ENCODE results near the gene THADA.

THADA gene

DNA sequence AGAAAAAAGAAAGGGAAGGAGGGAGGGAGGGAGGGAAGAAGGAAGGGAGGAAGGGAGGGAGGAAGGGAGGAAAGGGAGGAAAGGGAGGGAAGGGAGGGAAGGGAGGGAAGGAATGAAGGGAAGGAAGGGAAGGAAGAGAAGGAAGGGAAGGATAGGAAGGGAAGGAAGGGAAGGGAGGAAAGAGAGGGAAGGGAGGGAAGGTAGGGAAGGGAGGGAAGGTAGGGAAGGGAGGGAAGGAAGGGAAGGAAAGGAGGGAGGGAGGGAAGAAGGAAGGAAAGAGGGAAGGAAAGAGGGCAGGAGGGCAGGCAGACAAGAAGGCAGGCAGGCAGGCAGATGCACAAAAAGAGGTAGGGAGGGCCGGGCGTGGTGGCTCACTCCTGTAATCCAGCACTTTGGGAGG, 74.9 kb downstream of the THADA start:
- peaks cover 6% of the 10 kb centered on the region; the same call in 1 of the 2 replicates for H3K36me3 ChIP-seq (ENCODE audit: insufficient read depth, low read length)
- no peak overlapping the region for H2AFZ ChIP-seq (ENCODE audit: low read length, unreplicated experiment)
- H3K79me2 ChIP-seq (ENCODE audit: control insufficient read depth, insufficient read depth, low read length, unreplicated experiment): no peaks in the 10 kb centered on the region
- peaks cover 13% of the 10 kb centered on the region for H3K4me1 ChIP-seq (ENCODE audit: control insufficient read depth, insufficient read depth, low read length, unreplicated experiment)
- peak overlapping the region; percentile 94 for H3K27ac ChIP-seq (ENCODE audit: low read depth, low read length)
- no peak overlapping the region for H3K4me3 ChIP-seq (ENCODE audit: low read depth, low read length)
- no peaks in the 10 kb centered on the region for H3K27me3 ChIP-seq (ENCODE audit: insufficient read depth, low read length)

DNA sequence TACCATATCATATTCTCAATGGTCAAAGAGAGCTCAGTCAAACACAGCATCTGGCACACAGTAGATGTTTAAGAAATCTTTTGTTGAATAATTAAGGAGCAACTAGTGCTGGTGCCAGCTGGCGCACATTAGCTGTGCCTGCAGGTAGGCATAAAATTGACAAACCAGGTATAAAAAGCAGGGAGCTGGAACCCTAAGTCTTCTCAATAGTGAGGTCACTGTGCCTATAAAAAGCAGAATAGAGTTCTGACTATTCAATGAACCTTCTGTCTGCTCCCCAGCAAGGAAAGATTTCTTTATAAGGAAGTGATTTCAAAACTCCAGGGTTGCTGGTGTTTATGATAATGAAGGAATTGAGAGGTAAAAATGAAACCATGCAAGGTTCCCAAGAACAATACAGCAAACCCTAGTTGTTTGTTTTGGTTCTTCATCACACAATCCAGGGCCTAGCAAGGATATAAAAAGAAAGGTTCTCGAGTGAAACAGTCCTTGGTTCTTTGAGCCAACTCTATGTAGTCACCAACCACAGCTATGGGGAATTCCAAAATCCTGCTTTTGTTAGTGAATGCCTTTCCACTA, 76.1 kb downstream of the THADA start:
- Histone ChIP-seq H3K36me3 (ENCODE audit: insufficient read depth, low read length) (no peaks in the 10 kb centered on the region; the same call in 1 of the 2 replicates), H3K4me3 (ENCODE audit: low read depth, low read length) (peak overlapping the region; percentile 5; the same call in 1 of the 2 replicates), H3K79me2 (ENCODE audit: control insufficient read depth, insufficient read depth, low read length, unreplicated experiment) (no peaks in the 10 kb centered on the region), H3K4me1 (ENCODE audit: control insufficient read depth, insufficient read depth, low read length, unreplicated experiment) (peaks cover 13% of the 10 kb centered on the region), H3K27me3 (ENCODE audit: insufficient read depth, low read length) (no peaks in the 10 kb centered on the region), H3K27ac (ENCODE audit: low read depth, low read length) (peak overlapping the region; percentile 94), H2AFZ (ENCODE audit: low read length, unreplicated experiment) (no peak overlapping the region)

DNA sequence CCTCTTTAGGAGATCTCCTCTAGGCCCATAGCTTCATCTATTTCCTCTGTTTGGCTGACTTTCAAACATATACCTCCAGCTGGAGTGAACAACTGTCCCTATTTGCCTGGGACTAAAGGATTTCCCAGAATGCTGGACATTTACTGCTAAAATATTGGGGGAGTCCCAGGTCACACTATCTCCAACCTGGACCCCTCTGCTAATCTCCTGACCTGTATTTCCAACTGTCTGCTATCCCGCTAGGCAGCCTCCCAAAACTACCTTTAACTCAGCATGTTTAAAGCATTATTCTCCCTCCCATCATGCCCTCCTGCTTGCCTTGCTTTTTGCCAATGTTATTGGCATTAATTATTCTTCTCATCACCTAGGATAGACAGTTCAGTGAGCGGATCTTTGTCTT, 77.1 kb downstream of the THADA start:
- Histone ChIP-seq H3K27me3 (ENCODE audit: insufficient read depth, low read length) (no peaks in the 10 kb centered on the region), H3K27ac (ENCODE audit: low read depth, low read length) (peak overlapping the region; percentile 94), H3K79me2 (ENCODE audit: control insufficient read depth, insufficient read depth, low read length, unreplicated experiment) (no peaks in the 10 kb centered on the region), H3K4me1 (ENCODE audit: control insufficient read depth, insufficient read depth, low read length, unreplicated experiment) (peaks cover 13% of the 10 kb centered on the region), H3K36me3 (ENCODE audit: insufficient read depth, low read length) (no peaks in the 10 kb centered on the region; the same call in 1 of the 2 replicates), H3K4me3 (ENCODE audit: low read depth, low read length) (no peak overlapping the region), H2AFZ (ENCODE audit: low read length, unreplicated experiment) (no peak overlapping the region)

DNA sequence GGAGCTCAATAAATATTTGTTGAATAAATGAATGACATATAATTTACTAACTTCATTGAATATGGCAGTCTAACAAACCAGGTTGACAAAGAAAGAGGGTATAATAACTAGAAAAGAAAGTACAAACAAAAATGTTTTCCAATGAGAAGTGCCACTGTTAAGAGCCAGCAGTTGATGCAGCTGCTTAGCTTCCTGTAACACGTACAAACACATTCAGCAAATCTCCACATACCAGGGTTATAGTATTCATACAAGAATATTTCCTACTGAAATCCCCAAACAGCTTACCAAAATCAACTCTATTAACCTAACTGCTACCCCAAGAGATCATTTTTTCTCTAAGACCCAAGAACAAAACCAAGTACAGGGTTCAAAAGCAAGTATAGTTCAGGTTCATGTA, 77.7 kb downstream of the THADA start:
- Histone ChIP-seq H3K79me2 (ENCODE audit: control insufficient read depth, insufficient read depth, low read length, unreplicated experiment) (no peaks in the 10 kb centered on the region), H3K4me1 (ENCODE audit: control insufficient read depth, insufficient read depth, low read length, unreplicated experiment) (peaks cover 13% of the 10 kb centered on the region), H3K4me3 (ENCODE audit: low read depth, low read length) (no peak overlapping the region), H3K27me3 (ENCODE audit: insufficient read depth, low read length) (no peaks in the 10 kb centered on the region), H3K27ac (ENCODE audit: low read depth, low read length) (peak overlapping the region; percentile 94), H2AFZ (ENCODE audit: low read length, unreplicated experiment) (no peak overlapping the region), H3K36me3 (ENCODE audit: insufficient read depth, low read length) (peaks cover under 1% of the 10 kb centered on the region; the same call in 1 of the 2 replicates)

DNA sequence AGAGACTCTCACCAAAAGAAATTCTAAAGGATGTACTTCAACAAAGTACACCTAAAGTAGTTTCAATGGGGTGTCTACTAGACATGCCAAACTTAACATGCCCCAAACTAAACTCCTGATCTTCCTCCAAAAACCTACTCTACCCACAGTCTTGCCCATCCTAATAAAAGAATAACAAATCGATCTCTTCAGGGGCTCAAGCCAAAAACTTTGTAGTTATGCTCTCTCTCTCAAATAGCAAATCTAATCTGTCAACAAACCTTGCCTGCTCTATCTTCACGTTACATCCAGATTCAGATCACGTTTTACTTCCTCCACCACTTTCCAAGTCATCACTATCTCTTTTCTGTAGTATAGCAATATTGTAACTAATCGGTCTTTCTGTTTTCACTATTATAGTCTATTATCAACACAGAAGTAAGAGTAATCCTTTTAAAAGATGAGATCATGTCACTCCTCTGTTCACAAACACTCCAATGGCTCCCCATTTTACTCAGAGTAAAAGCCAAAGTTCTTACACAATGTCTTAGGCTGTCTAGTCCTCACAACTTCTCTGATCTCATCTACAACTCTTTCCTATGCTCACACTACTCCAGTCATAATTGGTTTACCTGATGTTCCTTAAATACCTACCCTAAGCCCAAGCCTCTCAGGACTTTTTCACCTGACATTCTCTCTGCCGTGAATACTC, 79.9 kb downstream of the THADA start:
- H3K79me2 ChIP-seq (ENCODE audit: control insufficient read depth, insufficient read depth, low read length, unreplicated experiment): no peaks in the 10 kb centered on the region
- no peak overlapping the region for H3K27ac ChIP-seq (ENCODE audit: low read depth, low read length)
- H3K4me1 ChIP-seq (ENCODE audit: control insufficient read depth, insufficient read depth, low read length, unreplicated experiment): peaks cover 13% of the 10 kb centered on the region
- no peak overlapping the region for H3K4me3 ChIP-seq (ENCODE audit: low read depth, low read length)
- no peak overlapping the region for H2AFZ ChIP-seq (ENCODE audit: low read length, unreplicated experiment)
- no peaks in the 10 kb centered on the region for H3K27me3 ChIP-seq (ENCODE audit: insufficient read depth, low read length)
- H3K36me3 ChIP-seq (ENCODE audit: insufficient read depth, low read length): 0 out of 2 replicates have a peak, but pooled peaks cover 10% of the 10 kb centered on the region

DNA sequence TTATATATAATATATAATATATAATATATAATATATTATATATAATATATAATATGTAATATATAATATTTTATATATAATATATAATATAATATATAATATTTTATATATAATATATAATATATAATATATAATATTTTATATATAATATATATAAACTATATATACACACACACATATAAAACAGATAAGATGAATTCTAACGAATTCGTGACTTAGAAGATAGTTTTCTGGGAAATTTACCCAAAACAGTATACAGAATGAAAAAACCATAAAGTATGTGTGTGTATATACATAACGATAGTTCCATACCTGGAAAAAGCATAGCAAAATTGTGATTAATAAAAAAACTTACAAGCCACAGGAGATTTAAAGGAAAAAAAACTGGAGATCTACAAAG, 80.6 kb downstream of the THADA start:
- H3K27ac ChIP-seq (ENCODE audit: low read depth, low read length): no peak overlapping the region
- no peaks in the 10 kb centered on the region for H3K79me2 ChIP-seq (ENCODE audit: control insufficient read depth, insufficient read depth, low read length, unreplicated experiment)
- H2AFZ ChIP-seq (ENCODE audit: low read length, unreplicated experiment): no peak overlapping the region
- 0 out of 2 replicates have a peak, but pooled peaks cover 10% of the 10 kb centered on the region for H3K36me3 ChIP-seq (ENCODE audit: insufficient read depth, low read length)
- no peak overlapping the region for H3K4me3 ChIP-seq (ENCODE audit: low read depth, low read length)
- peaks cover 10% of the 10 kb centered on the region for H3K4me1 ChIP-seq (ENCODE audit: control insufficient read depth, insufficient read depth, low read length, unreplicated experiment)
- no peaks in the 10 kb centered on the region for H3K27me3 ChIP-seq (ENCODE audit: insufficient read depth, low read length)

DNA sequence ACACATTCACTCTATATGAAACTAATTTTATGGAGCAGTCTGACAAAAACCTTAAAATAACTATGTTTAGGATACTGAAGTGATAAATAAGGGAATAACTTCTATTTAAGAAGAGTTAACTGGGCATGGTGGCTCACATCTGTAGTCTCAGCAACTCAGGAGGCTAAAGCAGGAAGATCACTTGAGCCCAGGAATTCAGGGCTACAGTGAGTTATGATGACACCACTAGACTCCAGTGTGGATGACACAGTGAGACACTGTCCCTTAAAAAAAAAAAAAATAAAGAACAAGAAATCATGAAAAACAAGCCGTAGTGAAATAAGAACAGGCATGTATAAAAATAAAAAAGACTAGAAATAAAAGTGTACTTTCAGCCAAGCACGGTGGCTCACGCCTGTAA, 82.0 kb downstream of the THADA start:
- no peak overlapping the region for H2AFZ ChIP-seq (ENCODE audit: low read length, unreplicated experiment)
- H3K27me3 ChIP-seq (ENCODE audit: insufficient read depth, low read length): no peaks in the 10 kb centered on the region
- 0 out of 2 replicates have a peak, but pooled peaks cover 10% of the 10 kb centered on the region for H3K36me3 ChIP-seq (ENCODE audit: insufficient read depth, low read length)
- no peaks in the 10 kb centered on the region for H3K4me1 ChIP-seq (ENCODE audit: control insufficient read depth, insufficient read depth, low read length, unreplicated experiment)
- H3K4me3 ChIP-seq (ENCODE audit: low read depth, low read length): no peak overlapping the region
- H3K79me2 ChIP-seq (ENCODE audit: control insufficient read depth, insufficient read depth, low read length, unreplicated experiment): no peaks in the 10 kb centered on the region
- no peak overlapping the region for H3K27ac ChIP-seq (ENCODE audit: low read depth, low read length)

DNA sequence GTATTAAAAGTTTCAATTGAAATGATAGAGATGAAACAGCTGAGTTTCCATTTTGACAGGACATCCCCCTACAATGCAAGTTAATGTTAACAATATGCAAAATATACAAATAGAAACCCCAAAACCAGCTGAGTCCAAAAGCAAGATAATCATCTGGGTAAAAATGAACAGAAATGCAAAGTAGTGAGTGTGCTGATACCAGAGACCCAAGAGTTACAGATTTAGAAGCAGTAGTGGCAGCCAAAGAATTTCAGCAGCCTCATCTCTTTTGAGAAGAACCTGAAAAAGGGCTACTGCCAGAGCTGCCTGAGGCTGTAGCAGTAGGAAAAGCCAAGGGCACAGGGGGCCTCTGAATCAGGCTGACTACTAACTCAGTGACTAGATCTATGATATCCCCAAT, 82.6 kb downstream of the THADA start:
- Histone ChIP-seq H3K4me3 (ENCODE audit: low read depth, low read length) (no peak overlapping the region), H3K79me2 (ENCODE audit: control insufficient read depth, insufficient read depth, low read length, unreplicated experiment) (no peaks in the 10 kb centered on the region), H3K27me3 (ENCODE audit: insufficient read depth, low read length) (no peaks in the 10 kb centered on the region), H3K4me1 (ENCODE audit: control insufficient read depth, insufficient read depth, low read length, unreplicated experiment) (no peaks in the 10 kb centered on the region), H3K27ac (ENCODE audit: low read depth, low read length) (no peak overlapping the region), H2AFZ (ENCODE audit: low read length, unreplicated experiment) (no peak overlapping the region), H3K36me3 (ENCODE audit: insufficient read depth, low read length) (0 out of 2 replicates have a peak, but pooled peaks cover 10% of the 10 kb centered on the region)

DNA sequence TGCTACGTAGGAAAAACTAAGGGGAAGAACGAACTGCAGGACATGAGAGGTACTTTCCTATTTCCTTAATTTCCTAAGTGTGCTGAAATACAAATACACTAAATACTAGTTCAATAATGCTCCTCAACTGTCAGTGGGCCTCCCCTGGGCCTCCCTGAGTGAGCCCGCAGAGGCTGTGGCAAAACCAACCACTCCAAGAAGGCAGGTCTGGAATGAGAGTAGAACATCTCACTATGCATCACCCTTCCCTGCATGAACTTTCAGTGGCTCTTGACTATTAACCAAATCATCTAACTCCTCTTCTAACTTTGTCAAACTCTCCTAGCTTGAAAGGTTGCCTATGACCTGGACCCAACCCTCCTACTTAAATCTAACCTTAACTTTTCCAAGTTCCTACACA, 84.6 kb downstream of the THADA start:
- Histone ChIP-seq H2AFZ (ENCODE audit: low read length, unreplicated experiment) (no peak overlapping the region), H3K36me3 (ENCODE audit: insufficient read depth, low read length) (0 out of 2 replicates have a peak, but pooled peaks cover 12% of the 10 kb centered on the region), H3K79me2 (ENCODE audit: control insufficient read depth, insufficient read depth, low read length, unreplicated experiment) (no peaks in the 10 kb centered on the region), H3K27me3 (ENCODE audit: insufficient read depth, low read length) (no peaks in the 10 kb centered on the region), H3K4me3 (ENCODE audit: low read depth, low read length) (no peak overlapping the region), H3K4me1 (ENCODE audit: control insufficient read depth, insufficient read depth, low read length, unreplicated experiment) (peaks cover 3% of the 10 kb centered on the region), H3K27ac (ENCODE audit: low read depth, low read length) (no peak overlapping the region)

DNA sequence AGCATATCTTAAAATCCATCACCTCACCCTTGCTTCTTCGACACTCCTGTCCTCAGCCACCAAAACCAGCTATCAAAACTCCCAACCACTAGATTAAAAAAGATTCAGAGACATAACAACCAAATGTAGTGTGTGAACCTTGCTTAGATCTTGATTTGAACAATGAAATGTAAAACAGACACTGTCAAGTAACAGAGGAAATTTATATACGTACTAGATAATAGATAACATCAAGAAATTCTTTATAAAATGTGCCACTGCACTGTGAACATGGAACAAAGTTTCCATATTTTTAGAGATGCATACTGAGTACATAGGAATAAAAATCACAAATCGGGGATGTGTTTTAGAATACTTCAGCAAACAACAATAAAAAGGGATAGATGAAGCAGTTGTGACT, 86.0 kb downstream of the THADA start:
- H3K27me3 ChIP-seq (ENCODE audit: insufficient read depth, low read length): no peaks in the 10 kb centered on the region
- no peak overlapping the region for H3K27ac ChIP-seq (ENCODE audit: low read depth, low read length)
- H3K4me3 ChIP-seq (ENCODE audit: low read depth, low read length): no peak overlapping the region
- H3K4me1 ChIP-seq (ENCODE audit: control insufficient read depth, insufficient read depth, low read length, unreplicated experiment): peaks cover 3% of the 10 kb centered on the region
- H3K79me2 ChIP-seq (ENCODE audit: control insufficient read depth, insufficient read depth, low read length, unreplicated experiment): no peaks in the 10 kb centered on the region
- no peak overlapping the region for H2AFZ ChIP-seq (ENCODE audit: low read length, unreplicated experiment)
- H3K36me3 ChIP-seq (ENCODE audit: insufficient read depth, low read length): 0 out of 2 replicates have a peak, but pooled peaks cover 12% of the 10 kb centered on the region

DNA sequence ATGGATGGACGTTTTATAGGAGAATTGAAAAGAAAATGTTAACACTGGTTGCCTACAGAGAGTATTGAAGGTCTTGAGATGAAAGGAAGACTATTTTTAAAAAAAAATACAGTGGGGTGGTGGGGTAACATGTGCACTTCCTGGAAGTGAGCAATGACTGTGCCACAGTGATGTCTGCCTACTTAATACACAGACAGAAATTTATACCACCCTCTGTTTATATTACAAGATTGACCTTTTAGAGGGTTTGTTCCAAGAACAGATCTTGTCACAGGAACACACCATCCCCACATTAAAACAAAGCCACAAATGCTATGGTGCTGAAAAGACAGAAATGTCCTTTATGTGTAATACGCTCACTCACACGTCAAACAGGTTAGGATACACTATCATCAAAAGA, 87.6 kb downstream of the THADA start:
- no peaks in the 10 kb centered on the region for H3K27me3 ChIP-seq (ENCODE audit: insufficient read depth, low read length)
- H3K36me3 ChIP-seq (ENCODE audit: insufficient read depth, low read length): 0 out of 2 replicates have a peak, but pooled peaks cover 12% of the 10 kb centered on the region
- no peak overlapping the region for H3K27ac ChIP-seq (ENCODE audit: low read depth, low read length)
- H2AFZ ChIP-seq (ENCODE audit: low read length, unreplicated experiment): no peak overlapping the region
- no peak overlapping the region for H3K4me3 ChIP-seq (ENCODE audit: low read depth, low read length)
- peaks cover 3% of the 10 kb centered on the region for H3K4me1 ChIP-seq (ENCODE audit: control insufficient read depth, insufficient read depth, low read length, unreplicated experiment)
- no peaks in the 10 kb centered on the region for H3K79me2 ChIP-seq (ENCODE audit: control insufficient read depth, insufficient read depth, low read length, unreplicated experiment)
